Trophoblast cell (in vitro differentiated cells and primary cell): ENCODE results near the gene UBALD1.

Experiments used
- DNase-seq, 2 donors: peaks; one replicate each; pipeline ENCODE4 v3.0.0-alpha.2; 2016
- H2AFZ ChIP-seq: 2 replicates; pipeline ENCODE4 v1.6.1; 2013; ENCODE audit warnings: low read length, moderate library complexity, mild to moderate bottlenecking; ENCODE audit not compliant: insufficient read depth, poor library complexity
- H2AK5ac ChIP-seq: 2 replicates; pipeline ENCODE4 v1.6.1; 2013; ENCODE audit warnings: mild to moderate bottlenecking, low read length
- H2BK120ac ChIP-seq: 2 replicates; pipeline ENCODE4 v1.6.1; 2013; ENCODE audit warnings: low read length, mild to moderate bottlenecking, moderate library complexity; ENCODE audit not compliant: insufficient read depth, poor library complexity
- H2BK12ac ChIP-seq: 2 replicates; pipeline ENCODE4 v1.6.1; 2013; ENCODE audit warnings: mild to moderate bottlenecking, low read length, moderate library complexity
- H2BK5ac ChIP-seq: 2 replicates; pipeline ENCODE4 v1.6.1; 2013; ENCODE audit warnings: low read length, low read depth, moderate library complexity, mild to moderate bottlenecking; ENCODE audit not compliant: poor library complexity
- H3K14ac ChIP-seq: 2 replicates; pipeline ENCODE4 v1.6.1; 2013; ENCODE audit warnings: mild to moderate bottlenecking, low read length
- H3K18ac ChIP-seq: 2 replicates; pipeline ENCODE4 v1.6.1; 2013; ENCODE audit warnings: mild to moderate bottlenecking, low read length
- H3K23ac ChIP-seq: 2 replicates; pipeline ENCODE4 v1.6.1; 2013; ENCODE audit warnings: low read length
- H3K27ac ChIP-seq: 2 replicates; pipeline ENCODE4 v1.5.1; 2013; ENCODE audit warnings: low read depth, mild to moderate bottlenecking, inconsistent platforms, low read length, moderate library complexity
- H3K27me3 ChIP-seq: 2 replicates; pipeline ENCODE4 v1.6.1; 2013; ENCODE audit warnings: inconsistent platforms, mild to moderate bottlenecking, low read length, moderate library complexity; ENCODE audit not compliant: insufficient read depth
- H3K36me3 ChIP-seq, 2 experiments: 1 replicate in 1 of 2; 2 replicates in 1 of 2; pipeline ENCODE4 v1.6.1; 2013; ENCODE audit warnings: low read length in 2 of 2, mild to moderate bottlenecking in 2 of 2, moderate library complexity in 1 of 2; ENCODE audit not compliant: insufficient read depth in 2 of 2, control insufficient read depth in 1 of 2
- H3K4ac ChIP-seq: 2 replicates; pipeline ENCODE4 v1.6.1; 2013; ENCODE audit warnings: low read depth, mild to moderate bottlenecking, low read length, moderate library complexity
- H3K4me1 ChIP-seq, 2 experiments: 1 replicate in 1 of 2; 2 replicates in 1 of 2; pipeline ENCODE4 v1.6.1; 2013; ENCODE audit warnings: low read length in 2 of 2, mild to moderate bottlenecking in 2 of 2, moderate library complexity in 1 of 2; ENCODE audit not compliant: insufficient read depth in 2 of 2, control insufficient read depth in 1 of 2
- H3K4me2 ChIP-seq: 2 replicates; pipeline ENCODE4 v1.6.1; 2013; ENCODE audit warnings: inconsistent platforms, mild to moderate bottlenecking, low read length, moderate library complexity
- H3K4me3 ChIP-seq: 2 replicates; pipeline ENCODE4 v1.5.1; 2013; ENCODE audit warnings: mild to moderate bottlenecking, low read depth, low read length, inconsistent platforms
- H3K79me1 ChIP-seq: one replicate; pipeline ENCODE4 v1.6.1; 2013; ENCODE audit warnings: low read length
- H3K79me2 ChIP-seq: 2 replicates; pipeline ENCODE4 v1.6.1; 2013; ENCODE audit warnings: low read length, mild to moderate bottlenecking; ENCODE audit not compliant: control insufficient read depth, insufficient read depth, poor library complexity
- H3K9ac ChIP-seq: 2 replicates; pipeline ENCODE4 v1.6.1; 2013; ENCODE audit warnings: mild to moderate bottlenecking, low read length
- H3K9me3 ChIP-seq: 2 replicates; pipeline ENCODE4 v1.6.1; 2013; ENCODE audit warnings: low read depth, mild to moderate bottlenecking, control low read depth, inconsistent platforms, low read length; ENCODE audit not compliant: insufficient read depth
- H4K12ac ChIP-seq: 2 replicates; pipeline ENCODE4 v1.6.1; 2013; ENCODE audit warnings: low read depth, mild to moderate bottlenecking, low read length, moderate library complexity
- H4K8ac ChIP-seq: 2 replicates; pipeline ENCODE4 v1.6.1; 2013; ENCODE audit warnings: low read depth, mild to moderate bottlenecking, low read length, moderate library complexity
- H4K91ac ChIP-seq: one replicate; pipeline ENCODE4 v1.6.1; 2013; ENCODE audit warnings: low read depth, mild to moderate bottlenecking, low read length, moderate library complexity
- WGBS: extraction: QIAGEN DNeasy Blood & Tissue Kit; methylation state at CpG from one replicate; pipeline ENCODE4 v1.1.7; 2013; ENCODE audit warnings: missing lambda C conversion rate; ENCODE audit not compliant: insufficient read length, insufficient coverage; ENCODE audit errors: extremely low coverage; 5-methylcytosine and 5-hydroxymethylcytosine counted together

Gene UBALD1

GRCh38 chr16:4640572-4641305 is 26.1 kb upstream of the UBALD1 start:
- no peak overlapping the region for H2BK12ac ChIP-seq
- H3K18ac ChIP-seq: no peak overlapping the region
- H4K91ac ChIP-seq: no peak overlapping the region
- H3K14ac ChIP-seq: no peak overlapping the region
- no peak overlapping the region for H2AK5ac ChIP-seq
- no peaks in the 10 kb centered on the region for H3K79me1 ChIP-seq
- H4K8ac ChIP-seq: no peak overlapping the region
- no peak overlapping the region for H3K4me2 ChIP-seq
- no peaks in the 10 kb centered on the region for H3K27me3 ChIP-seq
- H4K12ac ChIP-seq: no peak overlapping the region
- no peak overlapping the region for H2BK5ac ChIP-seq
- H3K4me1 ChIP-seq: peaks cover 7 to 16% of the 10 kb centered on the region in 2 experiments
- no peak overlapping the region for H3K23ac ChIP-seq
- H2BK120ac ChIP-seq: no peak overlapping the region
- H3K4me3 ChIP-seq: no peak overlapping the region
- peaks cover 10 to 16% of the 10 kb centered on the region in 2 experiments for H3K36me3 ChIP-seq
- no peak overlapping the region for H3K27ac ChIP-seq
- H3K79me2 ChIP-seq: peaks cover 14% of the 10 kb centered on the region
- no peak overlapping the region for H2AFZ ChIP-seq
- peaks cover 3% of the 10 kb centered on the region for H3K9me3 ChIP-seq
- no peak for DNase-seq
- no CpG with 5 or more reads among the region's 19 CpGs for WGBS
- H3K9ac ChIP-seq: no peak overlapping the region
- H3K4ac ChIP-seq: peak overlapping the region; percentile 31

GRCh38 chr16:4639899-4640509 is 25.3 kb upstream of the UBALD1 start:
- no CpG with 5 or more reads among the region's 27 CpGs for WGBS
- no peaks in the 10 kb centered on the region for H3K27me3 ChIP-seq
- H3K4me2 ChIP-seq: no peak overlapping the region
- H3K36me3 ChIP-seq: peaks cover 10 to 14% of the 10 kb centered on the region in 2 experiments
- H3K79me1 ChIP-seq: no peaks in the 10 kb centered on the region
- no peak overlapping the region for H2AK5ac ChIP-seq
- H3K9me3 ChIP-seq: peaks cover 3% of the 10 kb centered on the region
- no peak overlapping the region for H2BK120ac ChIP-seq
- no peak overlapping the region for H3K9ac ChIP-seq
- peaks cover 14% of the 10 kb centered on the region for H3K79me2 ChIP-seq
- H3K14ac ChIP-seq: no peak overlapping the region
- H4K12ac ChIP-seq: no peak overlapping the region
- H2BK12ac ChIP-seq: no peak overlapping the region
- peaks cover 7 to 16% of the 10 kb centered on the region in 2 experiments for H3K4me1 ChIP-seq
- H4K8ac ChIP-seq: no peak overlapping the region
- H3K18ac ChIP-seq: no peak overlapping the region
- no peak overlapping the region for H3K27ac ChIP-seq
- H2AFZ ChIP-seq: no peak overlapping the region
- H4K91ac ChIP-seq: no peak overlapping the region
- H3K23ac ChIP-seq: no peak overlapping the region
- no peak overlapping the region for H3K4me3 ChIP-seq
- H3K4ac ChIP-seq: no peak overlapping the region
- DNase-seq: no peak
- H2BK5ac ChIP-seq: no peak overlapping the region

DNA sequence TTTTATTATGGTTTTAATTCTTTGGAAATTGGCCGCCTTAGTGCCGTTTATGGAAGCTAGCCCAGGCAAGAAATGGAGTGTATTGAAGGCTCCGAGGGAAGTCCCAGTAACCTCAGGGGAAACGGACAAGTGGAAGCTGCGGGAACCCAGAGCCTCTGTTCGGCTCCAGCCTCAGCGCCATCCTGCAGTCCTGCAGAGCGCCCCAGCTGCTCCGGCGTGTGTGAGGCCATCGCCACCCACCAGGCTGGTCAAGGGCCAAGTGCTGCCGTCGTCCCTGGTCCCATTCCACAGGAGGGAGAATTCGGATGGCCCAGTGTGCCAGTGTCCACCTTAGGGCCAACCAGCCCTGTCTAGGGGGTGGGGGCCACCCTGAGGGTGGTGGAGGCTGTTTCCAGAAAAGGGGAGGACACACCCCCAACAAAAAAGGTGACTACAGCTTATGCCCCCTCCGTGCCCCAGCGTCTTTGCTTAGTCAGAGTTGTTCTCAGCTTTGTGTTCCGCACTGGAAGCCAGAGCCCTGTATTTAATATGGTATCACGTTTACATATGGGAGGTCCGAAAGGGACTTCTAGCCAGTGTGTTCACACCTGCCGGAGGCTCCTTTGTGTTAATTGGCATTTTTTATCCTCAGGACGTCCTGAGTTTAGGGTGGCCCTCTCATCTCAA is 22.9 kb upstream of the UBALD1 start:
- Histone ChIP-seq H3K4ac (peak overlapping the region; percentile 37), H3K14ac (no peak overlapping the region), H3K23ac (no peak overlapping the region), H3K4me2 (no peak overlapping the region), H3K27ac (no peak overlapping the region), H2BK5ac (no peak overlapping the region), H2BK120ac (no peak overlapping the region), H2AFZ (no peak overlapping the region), H2AK5ac (no peak overlapping the region), H3K79me2 (peaks cover 19% of the 10 kb centered on the region), H4K91ac (no peak overlapping the region), H3K4me3 (no peak overlapping the region), H4K8ac (no peak overlapping the region), H2BK12ac (no peak overlapping the region), H3K27me3 (no peaks in the 10 kb centered on the region), H3K18ac (no peak overlapping the region), H3K9me3 (peaks cover 3% of the 10 kb centered on the region), H3K9ac (no peak overlapping the region), H3K4me1 (peaks cover 7 to 16% of the 10 kb centered on the region in 2 experiments), H3K79me1 (no peaks in the 10 kb centered on the region), H3K36me3 (peaks cover 18 to 23% of the 10 kb centered on the region in 2 experiments), H4K12ac (no peak overlapping the region)
- WGBS: no CpG with 5 or more reads among the region's 21 CpGs
- DNase-seq: no peak

DNA sequence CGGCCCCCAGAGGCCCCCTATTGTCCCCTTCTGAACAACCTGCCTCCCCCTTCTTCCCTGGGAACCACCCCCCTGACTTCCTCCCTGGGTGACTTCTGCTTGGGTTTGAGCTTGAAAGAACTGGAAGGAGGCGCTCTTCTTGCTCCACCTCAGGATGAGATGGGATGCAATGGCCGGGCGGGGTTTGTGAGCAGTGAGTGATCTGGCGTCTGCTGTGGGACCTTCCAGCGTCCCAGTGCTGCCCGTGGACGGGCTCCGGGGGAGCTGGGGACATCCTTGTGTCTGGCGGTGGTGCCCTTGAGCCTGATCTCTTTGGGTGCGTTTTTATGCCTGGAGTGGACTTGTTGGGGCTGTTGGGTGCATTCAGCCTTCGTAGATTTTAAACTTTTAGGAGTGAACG is 21.5 kb upstream of the UBALD1 start:
- Histone ChIP-seq H3K9ac (no peak overlapping the region), H2BK5ac (no peak overlapping the region), H3K4me2 (no peak overlapping the region), H3K23ac (no peak overlapping the region), H3K14ac (no peak overlapping the region), H3K27me3 (no peaks in the 10 kb centered on the region), H3K27ac (no peak overlapping the region), H3K4me1 (peaks cover 7 to 19% of the 10 kb centered on the region in 2 experiments), H2BK12ac (no peak overlapping the region), H3K4me3 (no peak overlapping the region), H3K79me2 (peaks cover 19% of the 10 kb centered on the region), H2BK120ac (no peak overlapping the region), H3K4ac (peak overlapping the region; percentile 56), H4K8ac (no peak overlapping the region), H2AK5ac (no peak overlapping the region), H3K79me1 (no peaks in the 10 kb centered on the region), H3K9me3 (peaks cover 3% of the 10 kb centered on the region), H2AFZ (no peak overlapping the region), H3K18ac (no peak overlapping the region), H4K91ac (no peak overlapping the region), H4K12ac (no peak overlapping the region), H3K36me3 (peaks cover 18 to 23% of the 10 kb centered on the region in 2 experiments)
- no CpG with 5 or more reads among the region's 13 CpGs for WGBS
- DNase-seq: no peak
